H7 (cell line): Measurements from ENCODE around the gene IQGAP3. TPM values are rescaled to one million over a fixed set of nuclear protein-coding genes. Genes with fewer than 3 reads are reported as not detected.

ENCODE experiments used
- DNase-seq: peaks from one replicate; pipeline ENCODE4 v3.0.0; 2012
- H3K27me3 ChIP-seq: 2 replicates; pipeline ENCODE4 v1.6.0; 2011; ENCODE audit warnings: mild to moderate bottlenecking, low read length; ENCODE audit not compliant: control insufficient read depth, insufficient read depth
- H3K36me3 ChIP-seq: replicated peaks from 2 replicates; pipeline ENCODE4 v1.5.1; 2011; ENCODE audit warnings: low read length; ENCODE audit not compliant: control insufficient read depth, insufficient read depth
- H3K4me3 ChIP-seq: 2 replicates; pipeline ENCODE4 v1.5.1; 2011; ENCODE audit warnings: low read depth, mild to moderate bottlenecking, control low read depth, low read length, moderate library complexity; ENCODE audit not compliant: insufficient read depth
- total RNA-seq: library from RNA; depleted of rRNA; stranded (reverse); fragments of >200 nt; shearing (Covaris generic); gene quantifications from 2 replicates; pipeline ENCODE4 v1.2.3, GENCODE V29; 2014

IQGAP3 gene
- total RNA-seq, 1 experiment from 2014 or later, result 36.8 TPM

- Histone ChIP-seq H3K27me3 (no peaks in the 10 kb centered on the region), H3K36me3 (peaks cover 21% of the 10 kb centered on the region), H3K4me3 (no peak overlapping the region)
- no peak for DNase-seq
Measured at GRCh38 chr1:156551066-156551643, 21.2 kb downstream of the IQGAP3 start.

GRCh38 chr1:156550346-156550745 is 22.0 kb downstream of the IQGAP3 start:
- H3K36me3 ChIP-seq, result peaks cover 25% of the 10 kb centered on the region

GRCh38 chr1:156549831-156550230 is 22.5 kb downstream of the IQGAP3 start:
- no peak for DNase-seq
- H3K36me3 ChIP-seq, result peaks cover 25% of the 10 kb centered on the region
- no peak overlapping the region for H3K4me3 ChIP-seq
- no peaks in the 10 kb centered on the region for H3K27me3 ChIP-seq

More at GRCh38 chr1:156550346-156550745, 22.0 kb downstream of the IQGAP3 start:
- no peaks in the 10 kb centered on the region for H3K27me3 ChIP-seq
- no peak overlapping the region for H3K4me3 ChIP-seq
- DNase-seq, result no peak

- DNase-seq, result no peak
- peaks cover 25% of the 10 kb centered on the region for H3K36me3 ChIP-seq
Measured at GRCh38 chr1:156549390-156549789, 23.0 kb downstream of the IQGAP3 start.

DNA sequence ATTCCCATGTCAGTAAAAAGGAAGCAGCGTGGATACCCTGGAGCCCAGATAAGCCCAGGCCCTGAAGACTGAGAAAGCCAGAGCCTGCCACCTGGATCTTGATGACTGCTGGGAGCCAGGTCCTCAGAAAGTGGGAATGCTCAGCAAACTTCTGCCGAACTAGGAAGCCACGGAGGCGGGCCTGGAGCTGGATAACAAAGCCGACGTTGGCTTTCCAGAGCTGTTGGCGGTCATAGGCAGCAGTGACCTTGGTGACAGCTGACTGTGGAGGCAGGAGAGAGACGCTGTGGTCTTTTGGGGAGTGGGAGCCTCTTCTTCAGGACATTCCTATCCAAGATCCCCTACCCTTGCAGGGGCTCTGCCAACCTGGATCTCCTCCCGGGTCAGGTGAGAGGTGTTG is 24.4 kb downstream of the IQGAP3 start:
- DNase-seq, result no peak
- peaks cover 25% of the 10 kb centered on the region for H3K36me3 ChIP-seq
- no peaks in the 10 kb centered on the region for H3K27me3 ChIP-seq
- H3K4me3 ChIP-seq, result no peak overlapping the region

More at GRCh38 chr1:156549390-156549789, 23.0 kb downstream of the IQGAP3 start:
- Histone ChIP-seq H3K4me3 (no peak overlapping the region), H3K27me3 (no peaks in the 10 kb centered on the region)

- H3K27me3 ChIP-seq, result no peaks in the 10 kb centered on the region
- H3K36me3 ChIP-seq, result peaks cover 25% of the 10 kb centered on the region
- no peak for DNase-seq
- no peak overlapping the region for H3K4me3 ChIP-seq
Measured at GRCh38 chr1:156547434-156547833, 24.9 kb downstream of the IQGAP3 start.

GRCh38 chr1:156546267-156546666 is 26.1 kb downstream of the IQGAP3 start:
- Histone ChIP-seq H3K4me3 (no peak overlapping the region), H3K27me3 (no peaks in the 10 kb centered on the region), H3K36me3 (peaks cover 25% of the 10 kb centered on the region)
- DNase-seq, result no peak

- H3K4me3 ChIP-seq, result no peak overlapping the region
- H3K36me3 ChIP-seq, result peaks cover 26% of the 10 kb centered on the region
- no peaks in the 10 kb centered on the region for H3K27me3 ChIP-seq
- DNase-seq, result no peak
Measured at GRCh38 chr1:156544592-156545102, 27.7 kb downstream of the IQGAP3 start.

GRCh38 chr1:156543066-156543465 is 29.3 kb downstream of the IQGAP3 start:
- DNase-seq, result no peak
- H3K4me3 ChIP-seq, result no peak overlapping the region
- H3K27me3 ChIP-seq, result no peaks in the 10 kb centered on the region
- H3K36me3 ChIP-seq, result peaks cover 28% of the 10 kb centered on the region

DNA sequence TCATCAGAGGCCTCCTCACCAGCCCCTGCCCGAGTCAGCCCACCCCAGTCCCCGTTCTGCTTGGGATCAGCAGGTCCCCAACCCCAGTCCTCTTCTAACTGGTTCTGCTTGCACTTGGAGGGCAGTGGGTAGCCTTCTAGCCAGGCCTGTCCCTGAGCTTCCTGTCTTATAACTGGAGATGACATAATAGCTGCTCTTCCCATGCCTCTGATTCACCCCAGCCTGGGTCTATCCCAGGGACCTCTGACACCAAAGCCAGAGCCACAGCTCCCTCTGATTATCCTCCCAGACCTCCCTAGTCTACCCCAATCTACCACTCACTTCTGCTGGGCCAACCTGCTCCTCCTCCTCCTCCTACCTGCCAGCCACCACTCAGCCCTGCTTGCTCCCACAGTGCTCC is 31.4 kb downstream of the IQGAP3 start:
- DNase-seq, result no peak
- no peaks in the 10 kb centered on the region for H3K27me3 ChIP-seq
- H3K4me3 ChIP-seq, result no peak overlapping the region
- H3K36me3 ChIP-seq, result peaks cover 19% of the 10 kb centered on the region

DNA sequence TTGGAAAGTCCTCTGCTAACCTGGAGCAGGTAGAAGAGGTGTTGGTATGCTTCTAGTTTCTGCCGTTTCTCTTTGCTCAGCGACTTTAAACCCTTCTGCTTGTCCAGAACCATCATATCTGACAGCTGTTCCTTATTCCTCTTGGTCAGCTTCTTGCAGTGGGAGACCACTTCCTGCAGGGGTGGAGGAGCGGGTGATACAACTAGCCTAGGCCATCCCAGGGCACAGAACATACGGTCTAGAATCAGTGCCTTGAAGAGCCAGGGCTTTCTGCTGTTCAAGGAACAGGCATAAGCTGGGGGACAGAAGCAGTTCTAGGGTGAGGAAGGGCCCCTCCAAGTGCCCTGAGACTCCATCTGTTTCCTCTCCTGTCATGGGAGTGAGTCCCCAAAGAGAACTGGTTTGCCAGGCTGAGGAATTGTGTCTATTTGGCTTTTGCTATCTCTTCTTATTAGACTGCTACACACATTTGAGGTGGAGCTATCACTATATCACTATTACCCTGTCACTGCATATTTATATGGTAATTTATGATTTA is 32.5 kb downstream of the IQGAP3 start:
- no peak for DNase-seq
- Histone ChIP-seq H3K27me3 (no peaks in the 10 kb centered on the region), H3K36me3 (peaks cover 22% of the 10 kb centered on the region), H3K4me3 (no peak overlapping the region)

DNA sequence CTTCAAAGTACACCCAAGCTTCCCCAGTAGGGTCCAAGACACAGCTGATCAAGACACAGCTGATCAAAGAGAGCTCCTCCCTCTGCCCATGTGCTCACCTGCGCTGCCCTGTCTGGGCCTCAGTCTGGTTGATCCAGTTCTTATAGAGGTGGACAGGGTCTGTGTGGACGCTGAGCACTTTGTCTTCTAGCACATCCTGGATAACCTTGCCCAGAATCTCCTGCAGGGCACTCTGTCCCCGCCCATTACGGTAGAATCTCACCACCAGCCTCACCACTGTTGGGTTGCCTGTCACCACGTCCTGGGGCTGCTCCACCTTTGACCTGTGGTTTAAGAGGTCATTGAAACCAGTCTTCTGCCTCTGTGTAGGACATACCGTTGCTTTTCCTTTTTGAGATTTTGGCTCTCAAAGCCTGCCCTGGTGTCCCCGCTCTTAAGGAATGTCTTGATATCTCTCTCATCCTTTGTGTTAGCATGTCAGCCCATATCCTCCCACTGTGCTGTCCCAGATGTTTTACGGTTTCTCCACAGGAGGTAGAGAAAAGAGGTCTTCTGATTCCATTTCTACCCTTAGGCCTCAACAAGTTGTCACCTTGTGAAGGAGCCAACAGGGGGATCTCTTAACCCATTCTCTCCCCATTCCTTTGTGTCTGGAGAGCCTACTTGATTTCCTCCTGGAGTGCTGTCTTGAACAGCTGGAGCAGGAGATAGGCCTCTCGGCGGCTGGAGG is 33.5 kb downstream of the IQGAP3 start:
- Histone ChIP-seq H3K4me3 (no peak overlapping the region), H3K36me3 (peaks cover 27% of the 10 kb centered on the region), H3K27me3 (no peaks in the 10 kb centered on the region)
- DNase-seq, result no peak

- no peak for DNase-seq
- Histone ChIP-seq H3K36me3 (peaks cover 38% of the 10 kb centered on the region), H3K27me3 (no peaks in the 10 kb centered on the region), H3K4me3 (no peak overlapping the region)
Measured at GRCh38 chr1:156537027-156537426, 35.3 kb downstream of the IQGAP3 start.

GRCh38 chr1:156534424-156535060 is 37.8 kb downstream of the IQGAP3 start:
- H3K27me3 ChIP-seq, result no peaks in the 10 kb centered on the region
- H3K4me3 ChIP-seq, result no peak overlapping the region
- no peak for DNase-seq
- peaks cover 39% of the 10 kb centered on the region for H3K36me3 ChIP-seq
